OCI-LY1 (cell line): Measurements from ENCODE around the gene GDPD2.

Source experiments
- CTCF ChIP-seq: fragments of 200-600 bp; sonication (generic), shearing (Covaris generic); IDR thresholded peaks from 2 replicates; pipeline ENCODE4 v1.5.1; 2017; ENCODE audit warnings: mild to moderate bottlenecking, antibody characterized with exemption, low read length, moderate library complexity, mixed read lengths
- EZH2 ChIP-seq: fragments of 200-600 bp; sonication (generic), shearing (Covaris generic); IDR thresholded peaks from 2 replicates; pipeline ENCODE4 v1.8.0; 2017; ENCODE audit warnings: borderline replicate concordance, mixed run types, mild to moderate bottlenecking, antibody characterized with exemption, low read length, moderate library complexity, mixed read lengths

GRCh38 chrX:70464051-70464450 lies 40.9 kb downstream of the GDPD2 start:
- TF ChIP-seq CTCF, result no peak
- TF ChIP-seq EZH2, result no peak
